Pons (tissue), 1 donor: ENCODE results near the gene NUDC.
"Not testable (repeated sequence)": the region's sequence is repeated elsewhere in the genome, so short reads cannot be mapped to it uniquely, and the experiment has no call there.

ENCODE experiments used
- DNase-seq: peaks from one replicate; pipeline ENCODE4 v3.0.0-alpha.2; 2016; ENCODE audit warnings: low spot score

The NUDC gene

GRCh38 chr1:26921540-26922430, at the start of gene NUDC:
Gene NUDC, plus strand, starts transcription at chr1:26921743. Its CDS starts 106 bp downstream, at chr1:26921849.
- peak; percentile 99 for DNase-seq

GRCh38 chr1:26873097-26873496, 48.4 kb upstream of the NUDC start:
- DNase-seq: not testable (repeated sequence)

GRCh38 chr1:26874896-26875295, 46.6 kb upstream of the NUDC start:
- DNase-seq: no peak

GRCh38 chr1:26877326-26877725, 44.2 kb upstream of the NUDC start:
- no peak for DNase-seq

- no peak for DNase-seq
These were observed 41.8 kb upstream of the NUDC start for GRCh38 chr1:26879793-26880192.

GRCh38 chr1:26881611-26882010, 39.9 kb upstream of the NUDC start:
- DNase-seq: not testable (repeated sequence)

GRCh38 chr1:26882696-26883463, 38.7 kb upstream of the NUDC start:
- no peak for DNase-seq

GRCh38 chr1:26887125-26887524, 34.4 kb upstream of the NUDC start:
- no peak for DNase-seq

GRCh38 chr1:26888231-26888630, 33.3 kb upstream of the NUDC start:
- no peak for DNase-seq

GRCh38 chr1:26889551-26890466, 31.7 kb upstream of the NUDC start, which contains the start of gene GPN2:
Gene GPN2, minus strand, starts transcription at chr1:26890283. Its CDS starts 187 bp downstream, at chr1:26890096.
- DNase-seq: peak; percentile 80

- no peak for DNase-seq
These were observed 31.1 kb upstream of the NUDC start for GRCh38 chr1:26890467-26890796.

- no peak for DNase-seq
These were observed 27.3 kb upstream of the NUDC start for GRCh38 chr1:26894263-26894662.

- no peak for DNase-seq
These were observed 24.2 kb upstream of the NUDC start for GRCh38 chr1:26897351-26897750.

GRCh38 chr1:26900001-26900814, 21.3 kb upstream of the NUDC start, which contains the start of gene GPATCH3:
Gene GPATCH3, minus strand, starts transcription at chr1:26900467. Its CDS starts 25 bp downstream, at chr1:26900442.
- DNase-seq: peak; percentile 85

GRCh38 chr1:26900815-26901511, 20.6 kb upstream of the NUDC start:
- no peak for DNase-seq

GRCh38 chr1:26907071-26907917, 14.2 kb upstream of the NUDC start:
- no peak for DNase-seq

GRCh38 chr1:26909951-26910342, 11.6 kb upstream of the NUDC start:
- DNase-seq: no peak

GRCh38 chr1:26910343-26911160, 11.0 kb upstream of the NUDC start:
- no peak for DNase-seq
